Femur (tissue), 1 donor: ENCODE results near the gene TP53BP1.

Experiments used
- DNase-seq: peaks from one replicate; pipeline ENCODE4 v3.0.0-alpha.2; 2017

Gene TP53BP1

DNA sequence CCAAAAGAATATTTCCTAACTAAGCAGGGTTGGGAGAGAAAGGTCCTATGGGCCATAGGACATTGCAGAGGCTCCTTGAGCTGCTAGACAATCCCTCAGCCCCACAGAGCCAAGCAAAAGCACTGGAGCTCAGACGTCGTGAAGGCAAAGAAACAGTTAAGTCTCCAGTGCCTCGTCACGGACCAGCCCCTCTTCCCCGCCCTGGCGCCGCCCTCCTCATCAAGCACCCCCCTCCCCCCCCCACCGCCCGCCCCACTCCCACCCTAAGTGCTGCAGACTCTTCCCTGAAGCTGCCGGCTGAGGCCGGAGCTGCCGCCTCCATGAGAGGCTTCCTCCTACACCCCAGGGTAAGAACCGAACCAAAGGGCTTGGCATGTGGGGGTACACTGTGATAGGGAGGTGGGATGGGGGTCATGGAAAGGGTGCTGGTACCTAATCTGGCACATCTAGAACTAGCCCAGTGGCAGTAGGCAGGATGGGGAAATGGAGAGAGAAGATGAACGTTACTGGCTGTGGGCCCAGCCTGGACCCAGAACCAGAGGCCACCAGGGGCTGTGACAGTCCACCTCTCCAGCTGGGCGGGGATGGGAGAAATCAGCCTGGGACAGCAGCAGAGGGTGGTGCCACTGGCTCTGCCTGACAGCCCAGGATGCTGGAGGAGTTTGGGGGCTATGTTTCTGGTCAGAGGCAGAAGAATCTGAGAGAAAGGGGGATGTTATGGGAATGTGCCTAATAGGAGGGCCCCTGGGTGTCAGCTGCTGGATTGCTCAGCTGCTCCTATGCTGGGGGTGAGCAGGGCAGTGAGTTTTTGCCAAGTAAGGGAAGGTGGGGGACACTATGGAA lies 24.6 kb upstream of the TP53BP1 start, which contains the start of gene MAP1A:
TSS of gene MAP1A (plus strand) at position 255 of the 843 bp plus-strand sequence. CDS start 3,866 bp downstream, outside the sequence.
- peak; percentile 92 for DNase-seq

DNA sequence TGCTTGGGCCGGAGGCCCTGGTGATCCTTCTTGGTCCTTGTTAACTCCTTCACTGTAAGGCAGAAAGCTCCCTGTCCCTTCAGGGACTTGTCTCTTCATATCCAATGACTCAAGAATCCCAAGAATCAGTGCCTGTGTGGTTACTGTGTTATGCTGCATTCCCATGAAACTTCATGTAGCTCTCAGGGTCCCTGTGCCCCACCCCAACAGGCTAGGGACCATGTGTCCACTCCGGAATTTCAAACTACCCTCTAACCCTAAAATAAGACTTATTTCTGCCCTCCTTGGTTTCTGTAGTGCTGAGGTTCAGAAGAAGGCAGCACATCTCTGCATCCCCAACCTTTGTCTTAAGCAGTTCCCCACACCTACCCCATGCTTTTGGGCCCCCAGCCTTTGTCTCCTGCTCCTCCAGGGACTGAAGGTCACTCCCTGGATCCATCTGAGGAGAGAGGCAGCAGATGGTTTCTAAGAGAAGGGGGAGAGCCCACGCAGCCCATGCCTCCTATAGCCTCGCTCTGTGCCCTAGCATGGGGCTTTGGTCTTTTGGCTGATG lies 23.9 kb upstream of the TP53BP1 start:
- DNase-seq: no peak

DNA sequence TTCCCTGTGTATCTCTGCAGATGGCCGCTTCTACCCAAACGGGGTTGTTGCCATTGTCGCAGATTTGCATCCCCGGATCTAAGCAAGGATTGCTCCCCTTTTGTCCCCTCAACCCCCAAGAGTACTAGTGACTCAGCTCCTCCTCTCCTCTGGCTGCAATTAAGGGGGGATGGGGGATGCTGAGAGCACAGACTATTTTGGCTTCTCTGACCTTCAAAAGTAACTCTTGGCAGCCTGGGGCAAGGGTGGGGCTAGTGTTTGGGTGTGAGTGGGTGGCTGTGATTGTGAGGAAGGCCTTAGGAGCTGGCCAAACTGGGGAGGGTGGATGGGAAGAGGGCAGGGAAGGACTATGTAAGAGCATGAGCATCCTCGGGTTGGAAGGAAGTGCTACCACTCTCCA lies 23.2 kb upstream of the TP53BP1 start:
- peak; percentile 58 for DNase-seq

DNA sequence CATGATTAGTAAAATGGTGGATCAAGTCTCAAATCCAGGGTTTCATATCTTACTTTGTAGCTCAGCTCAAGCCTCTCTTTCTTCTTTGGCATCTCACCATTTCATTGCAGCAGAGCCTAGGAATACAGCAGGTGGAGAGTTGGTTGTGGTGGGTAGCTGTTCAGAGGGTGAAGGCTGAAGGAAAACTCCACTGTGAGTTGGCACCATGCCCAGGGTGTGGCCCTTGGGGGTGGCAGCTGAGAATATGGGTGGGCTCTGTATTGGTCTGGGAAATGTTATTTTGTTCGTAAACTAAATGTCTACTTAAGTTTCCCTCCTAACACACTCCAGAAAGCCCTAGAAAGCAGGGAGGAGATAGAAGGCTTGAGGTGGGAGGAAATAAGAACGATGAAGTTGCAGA lies 22.8 kb upstream of the TP53BP1 start:
- no peak for DNase-seq

DNA sequence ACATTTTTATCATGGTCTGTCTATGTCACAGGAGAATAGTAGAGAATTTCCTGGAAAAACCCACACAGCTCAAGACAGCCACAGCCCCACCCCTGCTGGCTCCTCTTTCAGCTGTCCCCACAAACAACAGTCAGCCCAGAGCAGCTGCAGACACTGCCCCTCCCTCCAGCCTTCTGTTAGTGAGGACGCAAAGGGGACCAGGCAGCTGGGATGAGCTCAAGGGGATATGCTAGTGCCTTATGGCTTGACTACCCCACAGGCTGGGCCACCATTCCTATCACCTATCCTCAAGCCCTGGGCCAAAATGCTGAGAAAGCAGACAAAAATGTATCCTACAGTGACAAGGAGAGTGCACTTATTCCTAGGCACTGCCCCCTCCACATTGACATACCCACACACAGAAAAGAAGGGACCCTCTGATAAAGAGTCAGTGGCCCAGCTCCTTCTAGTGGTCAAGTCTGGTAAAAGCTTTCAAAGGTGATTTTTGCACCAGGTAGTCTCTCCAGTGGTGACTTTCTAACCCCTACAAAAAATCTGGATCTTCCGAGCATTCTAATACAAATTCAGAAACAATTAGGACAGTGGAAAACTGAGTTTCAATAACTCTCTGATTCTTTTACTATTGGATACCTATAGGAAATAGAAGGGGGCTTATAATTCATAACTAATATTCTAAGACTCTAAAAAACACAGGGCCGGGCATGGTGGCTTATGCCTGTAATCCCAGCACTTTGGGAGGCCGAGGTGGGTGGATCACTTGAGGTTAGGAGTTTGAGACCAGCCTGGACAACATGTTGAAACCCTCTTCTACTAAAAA lies 21.5 kb upstream of the TP53BP1 start:
- peak; percentile 92 for DNase-seq

DNA sequence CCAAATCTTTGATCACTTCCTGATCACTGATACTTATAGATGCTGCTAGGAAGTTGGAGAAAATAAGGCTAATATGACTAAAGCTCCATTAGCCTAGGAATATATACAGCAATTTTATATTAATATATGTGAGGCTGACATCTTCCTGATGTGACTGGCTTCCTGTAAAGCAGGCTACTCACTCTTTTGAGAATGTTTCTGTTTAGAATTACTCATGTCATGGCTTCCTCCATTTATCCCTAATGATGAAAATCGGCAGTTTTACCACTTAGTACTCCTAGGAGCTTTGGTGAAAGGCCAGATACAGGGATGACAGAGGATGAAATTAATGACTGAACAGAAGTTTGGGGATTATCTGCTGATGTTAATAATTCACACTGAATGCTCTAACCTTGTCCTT lies 20.6 kb upstream of the TP53BP1 start:
- no peak for DNase-seq

DNA sequence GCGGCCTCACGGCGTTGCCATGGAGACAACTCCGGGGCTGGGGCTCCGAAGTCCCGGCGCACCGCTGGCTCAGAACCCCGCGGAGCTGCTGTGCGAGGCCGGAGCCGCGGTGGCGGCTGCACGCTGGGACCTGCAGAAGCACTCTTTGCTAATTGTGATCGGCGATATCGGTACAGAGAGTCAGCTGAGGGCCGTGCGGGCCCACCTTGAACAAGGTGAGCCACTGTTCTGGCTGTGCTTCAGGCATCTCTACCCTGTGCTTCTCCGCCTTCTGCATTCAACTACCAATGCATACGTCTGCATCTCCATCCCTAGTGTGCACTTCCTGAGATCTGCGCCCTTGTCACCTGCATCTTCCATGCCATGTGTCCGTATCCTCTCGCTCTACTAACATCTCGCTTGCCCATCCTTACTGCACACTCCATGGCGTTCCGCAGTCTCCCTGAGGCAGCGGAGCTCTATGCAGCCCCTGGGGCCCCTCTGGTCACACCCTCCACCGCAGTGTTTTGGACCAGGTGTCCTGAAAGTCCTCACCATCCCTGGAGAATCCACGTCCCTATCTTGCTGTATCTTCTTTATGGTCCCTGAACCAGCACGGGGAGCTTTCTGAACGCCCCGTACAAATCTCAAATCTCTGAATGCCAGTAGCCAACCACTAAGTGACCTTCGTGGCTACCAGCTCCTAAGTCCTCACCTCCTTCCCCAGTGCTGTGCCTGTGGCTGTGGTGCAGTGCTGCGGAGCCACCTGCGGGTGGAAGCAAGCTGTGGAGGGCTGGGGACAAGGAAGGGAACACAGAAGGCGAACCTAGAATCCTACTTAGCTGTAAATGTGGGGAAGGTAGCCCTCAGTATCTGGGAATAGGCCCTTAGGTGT lies 18.3 kb upstream of the TP53BP1 start:
- DNase-seq: no peak

DNA sequence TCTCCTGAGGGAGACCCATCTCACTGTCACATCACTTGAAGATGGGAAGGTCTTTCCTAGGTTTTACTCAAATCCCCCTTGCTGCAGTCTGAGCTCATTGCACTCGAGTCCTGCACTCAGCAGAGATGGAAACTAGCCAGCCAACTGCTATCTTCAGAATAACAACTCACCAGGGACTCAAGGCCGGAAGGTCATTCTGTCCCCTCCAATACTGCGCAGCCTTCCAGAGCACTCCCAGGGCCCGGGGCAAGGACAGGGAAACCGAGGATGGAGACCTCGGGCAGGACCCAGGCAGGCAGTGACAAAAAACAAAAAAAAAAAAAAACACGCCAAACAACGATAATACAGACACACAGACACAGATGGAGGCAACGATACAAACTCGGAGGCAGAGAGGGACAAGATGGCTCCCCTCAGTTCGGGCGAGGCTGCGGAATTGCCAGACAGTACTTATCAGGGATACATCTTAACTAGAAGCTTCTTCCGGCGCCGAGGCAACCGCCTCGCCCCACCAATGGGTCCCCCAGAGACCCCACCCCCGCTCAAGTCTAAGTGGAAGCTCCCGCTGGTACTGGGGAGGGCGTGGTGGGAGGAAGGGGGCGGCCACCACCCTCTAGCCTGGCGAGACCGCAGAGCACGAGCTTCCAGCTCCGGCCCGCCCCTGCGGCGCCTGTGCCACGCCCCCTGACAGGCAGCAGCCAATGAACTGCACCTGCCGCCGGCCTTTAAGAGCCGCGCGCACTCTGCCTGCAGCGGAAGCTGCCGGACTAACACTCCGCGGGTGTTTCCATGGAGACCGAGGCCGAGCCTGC lies 17.4 kb upstream of the TP53BP1 start:
- DNase-seq: peak; percentile 99

DNA sequence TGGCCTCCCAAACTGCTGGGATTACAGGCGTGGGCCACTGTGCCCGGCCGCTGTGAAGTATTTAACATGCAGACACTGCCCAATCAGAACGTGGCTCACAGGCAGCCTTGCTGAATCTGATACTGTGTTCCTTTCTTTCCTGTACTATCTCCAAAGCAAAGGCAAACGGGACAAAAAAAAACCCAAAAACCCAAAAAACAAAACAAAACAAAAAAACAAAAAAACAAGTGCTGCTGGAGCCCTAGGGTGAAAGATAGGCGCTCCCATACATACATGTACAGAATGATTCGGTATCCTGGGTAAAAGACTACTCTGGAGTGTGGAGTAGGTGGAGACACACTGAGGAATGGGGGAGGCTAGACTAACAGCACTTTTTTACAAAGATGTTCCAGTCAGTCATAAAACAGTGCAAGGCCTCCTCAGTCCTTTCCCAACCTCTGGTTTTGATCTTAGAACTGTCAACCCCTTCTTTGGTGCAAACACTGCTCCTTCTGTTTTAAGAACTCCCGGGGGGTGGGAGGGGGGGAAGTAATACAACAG lies 16.8 kb upstream of the TP53BP1 start:
- no peak for DNase-seq

DNA sequence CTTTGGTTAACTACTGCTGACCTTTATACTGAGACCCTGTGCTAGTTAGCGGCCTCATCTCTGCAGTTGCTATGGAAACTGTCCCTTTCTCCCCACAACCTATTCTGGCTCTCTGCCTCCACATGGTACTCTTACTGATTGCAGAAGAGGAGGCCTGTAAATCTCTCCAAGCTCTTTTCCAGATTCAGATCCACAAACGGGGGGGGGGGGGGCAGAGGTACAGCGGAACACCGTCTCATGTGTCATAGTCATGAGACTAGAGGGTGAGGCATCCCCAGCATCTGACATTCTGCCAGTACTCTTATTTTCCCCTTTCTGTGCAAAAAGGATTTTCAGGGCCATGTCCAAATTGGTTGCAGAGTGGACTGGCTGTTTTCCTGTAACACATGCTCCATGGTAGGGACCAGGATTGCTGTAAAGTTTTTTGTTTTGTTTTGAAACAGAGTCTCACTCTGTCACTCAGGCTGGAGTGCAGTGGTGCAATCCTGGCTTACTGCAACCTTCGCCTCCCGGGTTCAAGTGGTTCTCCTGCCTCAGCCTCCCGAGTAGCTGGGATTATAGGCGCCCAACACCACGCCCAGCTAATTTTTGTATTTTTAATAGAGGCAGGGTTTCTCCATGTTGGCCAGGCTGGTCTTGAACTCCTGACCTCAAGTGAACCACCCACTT lies 16.2 kb upstream of the TP53BP1 start:
- DNase-seq: no peak

DNA sequence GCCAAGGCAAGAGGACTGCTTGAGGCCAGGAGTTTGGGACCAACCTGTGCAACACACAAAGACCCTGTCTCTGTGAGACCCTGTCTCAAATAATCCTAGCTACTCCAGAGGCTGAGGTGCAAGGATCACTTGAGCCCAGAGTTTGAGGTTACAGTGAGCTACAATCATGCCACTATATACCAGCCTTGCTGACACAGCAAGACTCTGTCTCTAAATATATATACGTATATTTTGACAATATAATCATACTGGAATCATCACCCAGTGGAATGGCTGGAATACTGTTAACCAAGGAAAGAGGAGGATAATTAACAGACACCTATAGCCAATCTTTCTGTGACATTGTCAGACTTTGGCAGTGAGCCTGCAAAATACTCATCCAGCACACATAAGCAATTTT lies 15.5 kb upstream of the TP53BP1 start:
- DNase-seq: no peak

DNA sequence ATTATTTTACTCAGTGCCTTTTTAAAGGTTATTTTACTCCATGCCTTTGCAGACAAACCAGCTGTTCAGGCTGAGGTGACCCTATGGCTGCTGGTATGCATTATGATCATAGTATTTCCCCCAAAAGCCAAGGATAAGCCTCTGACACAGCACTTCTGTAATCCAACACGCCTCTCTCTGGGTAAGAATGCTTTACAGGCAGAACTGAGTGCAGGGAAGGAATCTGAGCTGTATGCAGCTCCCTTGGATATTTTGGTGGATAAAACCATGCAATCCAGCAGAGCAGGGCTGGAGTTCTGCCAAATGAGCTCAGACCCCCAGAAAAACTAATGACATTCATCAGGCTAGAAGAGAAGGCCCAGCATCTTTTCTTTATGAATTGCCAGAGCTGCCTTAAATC lies 12.8 kb upstream of the TP53BP1 start:
- peak; percentile 65 for DNase-seq

DNA sequence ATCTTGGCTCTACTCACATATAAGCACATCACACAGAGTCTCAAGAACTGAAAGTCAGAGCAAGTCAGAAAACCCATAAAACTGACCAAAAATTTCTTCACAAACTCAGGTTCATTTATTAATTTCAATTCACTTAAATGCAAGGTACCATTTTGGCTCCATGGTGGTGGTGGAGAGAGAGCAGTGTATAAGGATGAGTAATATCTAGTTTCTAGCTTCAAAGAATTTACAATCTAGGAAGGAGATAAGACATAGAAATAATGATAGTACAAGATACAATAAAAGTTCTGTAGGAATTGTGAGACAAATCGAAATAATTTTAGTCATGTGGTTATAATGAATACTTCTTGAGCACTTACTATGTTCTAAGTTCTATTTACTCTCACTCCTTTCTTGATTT lies 6.7 kb upstream of the TP53BP1 start:
- no peak for DNase-seq

DNA sequence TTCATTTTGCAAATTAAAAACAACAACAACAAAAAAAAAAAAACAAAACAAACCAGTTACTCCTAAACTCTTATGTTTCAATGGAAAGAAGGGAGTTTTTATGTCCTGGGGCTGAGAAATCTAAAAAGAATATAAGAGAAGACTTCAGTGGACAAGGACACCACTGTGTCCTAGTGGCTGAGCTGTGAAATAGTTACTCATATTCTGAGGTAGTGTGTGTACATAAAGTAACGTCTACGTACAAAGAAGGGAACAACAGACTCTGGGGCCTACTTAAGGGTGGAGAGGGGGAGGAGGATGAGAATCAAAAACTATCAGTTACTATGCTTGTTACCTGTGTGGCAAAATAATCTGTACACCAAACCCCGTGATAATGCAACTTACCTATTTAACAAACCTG lies 6.0 kb upstream of the TP53BP1 start:
- no peak for DNase-seq

DNA sequence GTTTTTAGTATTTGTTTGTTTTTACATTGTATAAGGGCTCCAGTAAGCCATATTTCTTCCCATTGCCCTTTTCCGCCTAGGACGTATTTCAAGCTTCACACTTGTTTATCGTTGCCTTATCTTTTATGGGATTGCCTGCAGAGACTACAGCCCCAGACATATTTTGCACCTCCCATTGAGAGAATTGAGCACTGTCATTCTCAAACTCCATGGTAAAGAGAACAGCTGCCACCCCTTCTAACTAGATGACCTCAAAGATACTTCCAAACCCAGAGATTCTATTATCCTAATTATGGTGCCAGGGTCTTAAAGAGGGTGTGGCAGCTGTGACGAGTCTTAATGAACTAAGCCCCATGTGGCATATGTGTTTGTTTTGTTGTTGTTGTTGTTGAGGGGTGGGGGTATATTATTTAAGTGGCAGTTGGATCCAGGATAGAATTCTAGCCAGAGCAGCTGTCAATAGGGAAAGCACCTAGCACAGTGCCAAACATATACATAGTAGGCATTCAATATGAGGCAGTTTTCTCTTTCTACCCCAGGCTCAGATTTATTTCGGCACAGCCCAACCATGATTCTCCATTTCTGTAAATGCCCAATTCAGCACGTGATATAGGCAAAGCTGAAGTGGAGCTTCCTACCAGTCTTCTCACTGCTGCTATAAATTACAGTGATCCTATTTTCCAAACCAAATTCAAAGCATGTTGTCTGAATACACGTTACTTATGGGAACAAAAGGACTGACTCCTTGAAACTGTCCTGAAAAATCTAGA lies 932 bp upstream of the TP53BP1 start:
- DNase-seq: no peak

DNA sequence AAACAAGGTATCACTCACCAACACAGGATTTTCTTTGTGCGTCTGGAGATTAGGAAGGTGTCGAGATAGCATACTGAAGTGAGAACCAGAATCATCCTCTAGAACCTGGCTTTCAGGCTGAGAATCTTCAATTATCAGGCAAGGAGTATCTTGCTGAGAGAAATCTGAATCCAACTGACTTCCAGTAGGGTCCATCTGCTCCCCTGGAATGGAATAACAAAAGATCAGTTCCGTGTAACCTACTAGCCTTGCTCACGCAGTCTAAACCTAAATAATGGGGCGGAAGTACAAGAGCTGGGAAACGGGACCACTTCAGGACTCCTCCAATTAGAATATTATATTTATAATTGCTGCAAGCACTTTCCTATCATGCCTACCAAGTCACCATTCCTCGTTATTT lies 690 bp downstream of the TP53BP1 start:
- no peak for DNase-seq

DNA sequence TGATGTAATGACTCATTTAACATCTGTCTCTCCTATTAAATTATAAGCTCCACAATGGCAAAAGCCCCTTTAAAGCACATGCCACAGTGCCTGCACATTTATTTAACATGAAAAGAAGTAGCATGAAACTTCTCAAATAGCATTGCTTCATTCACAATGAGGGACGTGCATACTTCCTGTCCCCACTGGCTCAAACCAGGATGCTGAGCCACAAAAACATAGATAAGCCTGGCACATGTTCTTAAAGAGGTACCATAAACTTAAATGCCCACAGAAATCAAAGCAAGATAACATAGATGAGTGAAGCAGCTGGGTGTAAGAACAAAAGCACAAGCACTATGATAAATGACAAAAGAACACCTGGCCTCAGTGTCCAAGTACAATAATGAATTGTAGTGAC lies 3.8 kb downstream of the TP53BP1 start:
- DNase-seq: no peak

DNA sequence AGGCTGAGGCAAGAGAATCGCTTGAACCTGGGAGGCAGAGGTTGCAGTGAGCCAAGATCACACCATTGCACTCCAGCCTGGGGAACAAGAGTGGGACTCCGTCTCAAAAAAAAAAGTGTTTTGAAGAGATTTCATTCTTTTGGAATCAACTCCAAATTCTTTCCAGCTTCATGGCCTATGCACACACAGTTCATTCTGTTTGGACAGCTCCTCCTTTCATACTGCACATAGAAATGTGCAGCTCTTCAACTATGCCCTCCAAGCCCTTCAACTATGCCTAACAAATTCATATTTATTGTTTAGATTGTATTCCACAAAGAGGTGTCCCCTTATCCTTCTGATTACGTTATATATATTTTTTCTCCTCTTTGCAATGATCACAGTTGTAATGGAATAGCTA lies 4.2 kb downstream of the TP53BP1 start:
- DNase-seq: no peak

DNA sequence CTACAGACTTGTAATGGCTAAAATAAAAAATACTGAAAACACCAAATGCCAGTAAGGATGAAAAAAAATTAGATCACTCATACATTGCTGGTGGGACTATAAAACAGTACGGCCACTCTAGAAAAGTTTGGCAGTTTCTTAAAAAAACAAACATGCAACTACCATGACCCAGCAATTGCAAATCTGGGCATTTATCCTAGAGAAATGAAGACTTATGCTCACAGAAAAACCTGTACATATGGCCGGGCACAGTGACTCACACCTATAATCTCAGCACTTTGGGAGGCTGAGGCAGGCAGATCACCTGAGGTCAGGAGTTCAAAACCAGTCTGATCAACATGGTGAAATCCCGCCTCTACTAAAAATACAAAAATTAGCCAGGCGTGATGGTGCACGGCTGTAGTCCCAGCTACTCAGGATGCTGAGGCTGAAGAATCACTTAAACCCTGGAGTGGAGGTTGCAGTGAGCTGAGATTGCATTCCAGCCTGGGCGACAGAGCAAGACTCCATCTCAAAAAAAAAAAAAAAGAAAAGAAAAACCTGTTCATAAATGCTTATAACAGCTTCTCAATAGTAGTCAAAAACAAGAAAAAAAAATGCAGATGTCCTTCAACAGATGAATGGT lies 5.6 kb downstream of the TP53BP1 start:
- no peak for DNase-seq

DNA sequence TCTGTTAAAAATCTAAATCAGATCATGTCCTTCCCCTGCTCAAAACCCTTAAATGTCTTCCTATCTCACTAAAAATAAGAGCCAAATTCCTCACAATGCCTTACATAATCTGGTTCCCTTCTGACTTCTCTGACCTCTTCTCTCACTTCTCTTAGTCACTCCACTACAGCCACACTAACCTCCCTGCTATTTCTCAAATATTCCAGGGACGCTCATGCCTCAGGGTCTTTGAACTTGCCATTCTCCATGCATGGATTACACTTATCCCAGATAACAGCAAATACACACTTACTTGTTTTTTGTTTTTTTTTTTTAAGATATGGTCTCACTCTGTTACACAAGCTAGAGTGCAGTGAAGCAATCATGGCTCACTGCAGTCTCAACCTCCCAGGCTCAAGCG lies 8.5 kb downstream of the TP53BP1 start:
- DNase-seq: no peak
